ENCODE data around the gene SEMA5B. TPM values are rescaled to one million over a fixed set of nuclear protein-coding genes. Genes with fewer than 3 reads are reported as not detected.

The SEMA5B gene
- total RNA-seq, 3 donors from 2014 or later, result 0.15 to 0.33 (median 0.32) TPM

- H3K9me3 ChIP-seq, result no peaks in the 10 kb centered on the region
- no peaks in the 10 kb centered on the region for H3K4me1 ChIP-seq
- no peak for DNase-seq (ENCODE audit: low spot score in 2 of 2)
- H3K27me3 ChIP-seq, result peaks cover 0 to 32% of the 10 kb centered on the region in 2 donors
- TF ChIP-seq POLR2A (IDR thresholded peaks at IDR 0.05) (no peak), CTCF (IDR thresholded peaks at IDR 0.05) (no peak), POLR2AphosphoS5 (IDR thresholded peaks at IDR 0.05) (no peak)
- intact Hi-C loops (cut with DNase I; ENCODE audit: low total_unique reads), result no loop called here
- no peaks in the 10 kb centered on the region for H3K36me3 ChIP-seq
- no peak overlapping the region for H3K27ac ChIP-seq
- peak overlapping the region in 2 of 3 donors; percentile 18 to 34 for H3K4me3 ChIP-seq
Measured at GRCh38 chr3:122921791-122922651, 105.5 kb downstream of the SEMA5B start.

- Histone ChIP-seq H3K27me3 (peaks cover 0 to 32% of the 10 kb centered on the region in 2 donors), H3K27ac (no peak overlapping the region), H3K4me3 (no peak overlapping the region), H3K4me1 (no peaks in the 10 kb centered on the region), H3K36me3 (no peaks in the 10 kb centered on the region), H3K9me3 (no peaks in the 10 kb centered on the region)
- TF ChIP-seq POLR2AphosphoS5 (IDR thresholded peaks at IDR 0.05), result no peak
- TF ChIP-seq POLR2A (IDR thresholded peaks at IDR 0.05), result no peak
- no peak for TF ChIP-seq CTCF (IDR thresholded peaks at IDR 0.05)
- intact Hi-C loops (cut with DNase I; ENCODE audit: low total_unique reads), result no loop called here
- DNase-seq (ENCODE audit: low spot score in 2 of 2), result no peak
Measured at GRCh38 chr3:122920986-122921385, 106.6 kb downstream of the SEMA5B start.

GRCh38 chr3:122919291-122919610 lies 108.3 kb downstream of the SEMA5B start:
- TF ChIP-seq POLR2AphosphoS5 (IDR thresholded peaks at IDR 0.05), result no peak
- no peak for TF ChIP-seq POLR2A (IDR thresholded peaks at IDR 0.05)
- TF ChIP-seq CTCF (IDR thresholded peaks at IDR 0.05), result no peak

GRCh38 chr3:122918576-122919290 lies 108.8 kb downstream of the SEMA5B start:
- DNase-seq (ENCODE audit: low spot score in 2 of 2), result no peak
- TF ChIP-seq CTCF (IDR thresholded peaks at IDR 0.05) (no peak), POLR2A (IDR thresholded peaks at IDR 0.05) (no peak), POLR2AphosphoS5 (IDR thresholded peaks at IDR 0.05) (no peak)
- H3K4me1 ChIP-seq, result no peaks in the 10 kb centered on the region
- H3K36me3 ChIP-seq, result no peaks in the 10 kb centered on the region
- peaks cover 0 to 47% of the 10 kb centered on the region in 2 donors for H3K27me3 ChIP-seq
- no peak overlapping the region for H3K27ac ChIP-seq
- intact Hi-C loops (cut with DNase I; ENCODE audit: low total_unique reads), result no loop called here
- no peaks in the 10 kb centered on the region for H3K9me3 ChIP-seq
- H3K4me3 ChIP-seq, result no peak overlapping the region

More at GRCh38 chr3:122919291-122919610, 108.3 kb downstream of the SEMA5B start:
- Histone ChIP-seq H3K4me3 (no peak overlapping the region), H3K36me3 (no peaks in the 10 kb centered on the region), H3K9me3 (no peaks in the 10 kb centered on the region), H3K27ac (no peak overlapping the region), H3K4me1 (no peaks in the 10 kb centered on the region), H3K27me3 (peaks cover 0 to 43% of the 10 kb centered on the region in 2 donors)
- intact Hi-C loops (cut with DNase I; ENCODE audit: low total_unique reads), result no loop called here
- DNase-seq (ENCODE audit: low spot score in 2 of 2), result no peak

GRCh38 chr3:122917412-122917811 lies 110.2 kb downstream of the SEMA5B start:
- Histone ChIP-seq H3K4me3 (no peak overlapping the region), H3K4me1 (no peaks in the 10 kb centered on the region), H3K36me3 (no peaks in the 10 kb centered on the region), H3K27ac (no peak overlapping the region), H3K27me3 (peaks cover 0 to 48% of the 10 kb centered on the region in 2 donors), H3K9me3 (no peaks in the 10 kb centered on the region)
- intact Hi-C loops (cut with DNase I; ENCODE audit: low total_unique reads), result no loop called here
- TF ChIP-seq POLR2A (IDR thresholded peaks at IDR 0.05) (no peak), CTCF (IDR thresholded peaks at IDR 0.05) (no peak), POLR2AphosphoS5 (IDR thresholded peaks at IDR 0.05) (no peak)
- DNase-seq (ENCODE audit: low spot score in 2 of 2), result no peak

Measured in breast epithelium (tissue), 4 donors.